K562 (cell line): ENCODE results near the gene MUC5B. TPM values are rescaled to one million over a fixed set of nuclear protein-coding genes. Genes with fewer than 3 reads are reported as not detected.
A peak's percentile ranks its signal among the peaks of the same experiment; 100 is the strongest.

ENCODE experiments used
- ATAC-seq: fragments of 200-7000 bp; cut with Tn5 transposase; 3 replicates; pipeline ENCODE4 v1.9.1; 2020; ENCODE audit warnings: moderate library complexity
- BruUV-seq: library from RNA; stranded (reverse); fragments of 400-500 nt; replicated peaks from 2 replicates; lab custom pipeline; 2021; lab: Mats Ljungman, UMichigan
- CTCF ChIA-PET: fragments of 300-600 bp; formaldehyde crosslinking; extraction: SDS; loops from one replicate; lab custom pipeline; 2021; ENCODE audit warnings: low intra/inter-chr PET ratio; lab: Yijun Ruan, JAX
- POLR2A ChIA-PET: fragments of 300-600, 350-650 bp; sonication (Branson Sonifier 250); formaldehyde crosslinking; extraction: SDS; loops from one replicate; lab custom pipeline; 2021; ENCODE audit warnings: antibody characterized with exemption, inconsistent platforms; lab: Yijun Ruan, JAX
- DNase-seq, 4 experiments: peaks; one replicate each; pipeline versions ENCODE4 v3.0.0 to v3.0.0-alpha.2; 2011 to 2018; ENCODE audit warnings: low spot score in 3 of 4, mixed read lengths in 3 of 4; ENCODE audit errors: extremely low read depth in 1 of 4
- FAIRE-seq: peaks from 2 replicates; lab custom pipeline; 2011; peaks lifted over from hg19 to GRCh38; lab: Jason Lieb, UNC
- H2AFZ ChIP-seq: 2 replicates; pipeline ENCODE4 v1.6.0; 2011; ENCODE audit warnings: low read depth, low read length, control low read depth, inconsistent platforms
- H3K27ac ChIP-seq: fragments of 200-600 bp; 3 replicates; pipeline ENCODE4 v1.8.0; 2011; ENCODE audit warnings: low read depth, mild to moderate bottlenecking, control low read depth, inconsistent platforms, low read length, moderate library complexity, mixed read lengths; ENCODE audit errors: extremely low read depth
- H3K27me3 ChIP-seq, 2 experiments: fragments of 300-600 bp in 1 of 2; 2 replicates in 1 of 2; 3 replicates in 1 of 2; pipeline versions ENCODE4 v1.6.0 to v1.8.0; 2011; ENCODE audit warnings: inconsistent platforms in 2 of 2, low read length in 2 of 2, mild to moderate bottlenecking in 1 of 2, mixed read lengths in 1 of 2, moderate library complexity in 1 of 2; ENCODE audit not compliant: control insufficient read depth in 2 of 2, insufficient read depth in 2 of 2
- H3K36me3 ChIP-seq: fragments of 300-600 bp; 3 replicates; pipeline ENCODE4 v1.8.0; 2011; ENCODE audit warnings: mild to moderate bottlenecking, low read length, inconsistent platforms; ENCODE audit not compliant: control insufficient read depth, insufficient read depth
- H3K4me1 ChIP-seq, 2 experiments: fragments of 200-600 bp in 1 of 2; replicated peaks in 1 of 2; 2 replicates in 1 of 2; 3 replicates in 1 of 2; pipeline versions ENCODE4 v1.5.1 to v1.8.0; 2011; ENCODE audit warnings: inconsistent platforms in 2 of 2, low read length in 2 of 2, mild to moderate bottlenecking in 1 of 2, mixed read lengths in 1 of 2, moderate library complexity in 1 of 2; ENCODE audit not compliant: control insufficient read depth in 2 of 2, insufficient read depth in 2 of 2
- H3K4me2 ChIP-seq: 2 replicates; pipeline ENCODE4 v1.6.1; 2011; ENCODE audit warnings: low read length, control low read depth, inconsistent platforms, mixed read lengths; ENCODE audit not compliant: insufficient read depth
- H3K4me3 ChIP-seq: fragments of 200-600 bp; sonication (generic), shearing (Covaris generic); 2 replicates; pipeline ENCODE4 v1.5.1; 2016; ENCODE audit warnings: control low read depth, inconsistent platforms
- H3K79me2 ChIP-seq: fragments of 200-600 bp; 3 replicates; pipeline ENCODE4 v1.8.0; 2011; ENCODE audit warnings: low read length, inconsistent platforms; ENCODE audit not compliant: control insufficient read depth, insufficient read depth
- H3K9ac ChIP-seq, 2 experiments: 2 replicates each; pipeline versions ENCODE4 v1.6.0 to v1.6.1; 2011; ENCODE audit warnings: low read depth in 2 of 2, low read length in 2 of 2, control low read depth in 1 of 2, inconsistent platforms in 1 of 2, mild to moderate bottlenecking in 1 of 2, mixed read lengths in 1 of 2; ENCODE audit not compliant: insufficient read depth in 1 of 2
- H3K9me1 ChIP-seq: one replicate; pipeline ENCODE4 v1.6.0; 2011; ENCODE audit warnings: inconsistent platforms, mild to moderate bottlenecking, low read length, moderate library complexity; ENCODE audit not compliant: control insufficient read depth, insufficient read depth
- H3K9me3 ChIP-seq: replicated peaks from 2 replicates; pipeline ENCODE4 v1.5.1; 2011; ENCODE audit warnings: low read depth, low read length, inconsistent platforms; ENCODE audit not compliant: control insufficient read depth, insufficient read depth
- H4K20me1 ChIP-seq: replicated peaks from 2 replicates; pipeline ENCODE4 v1.6.1; 2011; ENCODE audit warnings: low read length, inconsistent platforms, mixed read lengths; ENCODE audit not compliant: control insufficient read depth, insufficient read depth
- CCNT2 ChIP-seq: IDR thresholded peaks from 2 replicates; pipeline ENCODE4 v1.6.1; 2011; ENCODE audit warnings: borderline replicate concordance, low read depth, mild to moderate bottlenecking, moderate library complexity, mixed read lengths, low read length; ENCODE audit not compliant: insufficient read length; ENCODE audit errors: extremely low read depth
- CHD2 ChIP-seq: IDR thresholded peaks from 2 replicates; pipeline ENCODE4 v1.6.1; 2011; ENCODE audit warnings: low read depth, low read length
- FOXO4 ChIP-seq: fragments of 450-650 bp; formaldehyde crosslinking; IDR thresholded peaks from 2 replicates; pipeline ENCODE4 v1.4.0; 2020; ENCODE audit warnings: mild to moderate bottlenecking, moderate library complexity
- NELFE ChIP-seq: IDR thresholded peaks from 2 replicates; pipeline ENCODE4 v1.6.1; 2011; ENCODE audit warnings: mild to moderate bottlenecking; ENCODE audit not compliant: insufficient read depth, insufficient read length
- PHB ChIP-seq: fragments of 250-450 bp; sonication (Bioruptor Pico); IDR thresholded peaks from 2 replicates; pipeline ENCODE4 v1.5.0; 2021
- RFX7 ChIP-seq: fragments of 250-450 bp; sonication (Bioruptor Pico); IDR thresholded peaks from 2 replicates; pipeline ENCODE4 v1.5.1; 2021; ENCODE audit warnings: mild to moderate bottlenecking
- ZNF184 ChIP-seq: sonication (generic); formaldehyde crosslinking; IDR thresholded peaks from 2 replicates; pipeline ENCODE4 v1.5.0; 2020; ENCODE audit warnings: missing genetic modification reagents
- ZNF75A ChIP-seq: fragments of 450-650 bp; formaldehyde crosslinking; IDR thresholded peaks from 2 replicates; pipeline ENCODE4 v1.4.0; 2020; ENCODE audit warnings: mild to moderate bottlenecking
- ZNF778 ChIP-seq: fragments of 450-650 bp; formaldehyde crosslinking; IDR thresholded peaks from 2 replicates; pipeline ENCODE4 v1.4.0; 2020; ENCODE audit warnings: mild to moderate bottlenecking, moderate library complexity
- ZNF785 ChIP-seq: fragments of 250-450 bp; sonication (Bioruptor Pico); IDR thresholded peaks from 2 replicates; pipeline ENCODE4 v1.4.0; 2020; ENCODE audit warnings: mild to moderate bottlenecking
- WGBS: fragments of 100-300 bp; shearing (Covaris generic); methylation state at CpG from one replicate; pipeline ENCODE4 v1.1.6; 2016; ENCODE audit warnings: low coverage, mixed read lengths; ENCODE audit not compliant: insufficient coverage; ENCODE audit errors: missing lambda C conversion rate; 5-methylcytosine and 5-hydroxymethylcytosine counted together
- in situ Hi-C: fragments of 300-500 bp; cut with MboI; formaldehyde crosslinking; loops from 4 replicates; pipeline ENCODE4 v1.15.0; 2018; ENCODE audit warnings: inconsistent platforms, mixed read lengths
- intact Hi-C: fragments of 100-400 bp; cut with micrococcal nuclease; formaldehyde crosslinking; loops from 2 replicates; pipeline ENCODE4 v1.14.2; 2022
- polyA plus RNA-seq, 8 experiments: library from polyadenylated mRNA; depleted of rRNA in 4 of 8; stranded (reverse) in 5 of 8; unstranded in 3 of 8; fragments of >200 nt; fragmentation: Nextera tagmentation in 2 of 8; fragmentation: Illumina TruSeq in 1 of 8; extraction: Ambion mirVana in 2 of 8; extraction: Trizol in 1 of 8; gene quantifications; 2 replicates each; pipeline versions ENCODE4 v1.2.1 to v1.2.3, GENCODE V29; 2011 to 2014; ENCODE audit warnings: inconsistent platforms in 1 of 8, missing spikeins in 1 of 8
- total RNA-seq, 7 experiments: library from RNA; depleted of rRNA in 6 of 7; stranded (reverse); fragments of >200 nt in 6 of 7; fragmentation: Illumina TruSeq in 2 of 7; extraction: Trizol in 2 of 7; gene quantifications; 2 replicates each; pipeline versions ENCODE4 v1.2.1 to v1.2.3, GENCODE V29; 2011 to 2021; ENCODE audit warnings: low replicate concordance in 1 of 7

The MUC5B gene
- total and polyA plus RNA-seq, 9 of the 15 experiments (the other 6 are each of a cell fraction or from before 2014, with no cell fraction given) = 0.04 to 0.95 TPM; not detected in 7

- Histone ChIP-seq H4K20me1 (peaks cover 17% of the 10 kb centered on the region; the same call in 1 of the 2 replicates), H3K4me3 (no peak overlapping the region), H3K9ac (no peak overlapping the region; a peak in 1 of 4 replicates), H3K36me3 (no peaks in the 10 kb centered on the region), H3K9me1 (no peaks in the 10 kb centered on the region), H3K27ac (no peak overlapping the region), H3K79me2 (no peaks in the 10 kb centered on the region), H3K4me1 (peaks cover 0 to 51% of the 10 kb centered on the region in 2 experiments; a peak in 2 of 5 replicates), H3K4me2 (no peak overlapping the region), H3K9me3 (no peaks in the 10 kb centered on the region), H3K27me3 (peaks cover 12 to 55% of the 10 kb centered on the region in 2 experiments; a peak in 4 of 5 replicates), H2AFZ (no peak overlapping the region)
- FAIRE-seq (no peak), ATAC-seq (no peak), DNase-seq (peak in 1 of 4 experiments; percentile 1)
- intact Hi-C loops = no loop called here
- ChIA-PET CTCF (no interaction called here), POLR2A (no interaction called here)
- TF ChIP-seq ZNF785 (CRISPR knock-in tag) (no peak), ZNF778 (CRISPR knock-in tag) (no peak), NELFE (no peak), CCNT2 (no peak), ZNF75A (no peak), CHD2 (no peak), ZNF184 (CRISPR knock-in tag) (no peak), PHB (CRISPR knock-in tag) (no peak), FOXO4 (CRISPR knock-in tag) (no peak), RFX7 (CRISPR knock-in tag) (no peak)
- no TSS peak for BruUV-seq
- WGBS = 0% methylated on average over 24 of the region's 27 CpGs
- in situ Hi-C loops = no loop called here
Measured at GRCh38 chr11:1199241-1199750, 23.6 kb upstream of the MUC5B start.
